ENCODE measurements around the gene MAPKAPK3.
A peak's percentile ranks its signal among the peaks of the same experiment; 100 is the strongest.
"Not testable (repeated sequence)": the region's sequence is repeated elsewhere in the genome, so short reads cannot be mapped to it uniquely, and the experiment has no call there.

MAPKAPK3 gene

GRCh38 chr3:50652709-50653108 is 35.8 kb downstream of the MAPKAPK3 start:
- peak in 1 of 2 donors; percentile 22 for DNase-seq (ENCODE audit: extremely low read depth in 1 of 2, low read depth in 1 of 2)

GRCh38 chr3:50653937-50654595 is 37.1 kb downstream of the MAPKAPK3 start:
- DNase-seq (ENCODE audit: extremely low read depth in 1 of 2, low read depth in 1 of 2) = no peak

- DNase-seq (ENCODE audit: extremely low read depth in 1 of 2, low read depth in 1 of 2) = no peak
Observed at GRCh38 chr3:50655009-50655830, 38.3 kb downstream of the MAPKAPK3 start.

- no peak for DNase-seq (ENCODE audit: extremely low read depth in 1 of 2, low read depth in 1 of 2)
Observed at GRCh38 chr3:50656417-50657195, 39.7 kb downstream of the MAPKAPK3 start.

- no peak for DNase-seq (ENCODE audit: extremely low read depth in 1 of 2, low read depth in 1 of 2)
Observed at GRCh38 chr3:50657407-50657806, 40.5 kb downstream of the MAPKAPK3 start.

- DNase-seq (ENCODE audit: extremely low read depth in 1 of 2, low read depth in 1 of 2) = no peak
Observed at GRCh38 chr3:50657816-50658215, 40.9 kb downstream of the MAPKAPK3 start.

GRCh38 chr3:50658416-50658815 is 41.5 kb downstream of the MAPKAPK3 start:
- DNase-seq (ENCODE audit: extremely low read depth in 1 of 2, low read depth in 1 of 2) = no peak

- no peak for DNase-seq (ENCODE audit: extremely low read depth in 1 of 2, low read depth in 1 of 2)
Observed at GRCh38 chr3:50658831-50659230, 41.9 kb downstream of the MAPKAPK3 start.

GRCh38 chr3:50660386-50660785 is 43.4 kb downstream of the MAPKAPK3 start:
- no peak for DNase-seq (ENCODE audit: extremely low read depth in 1 of 2, low read depth in 1 of 2)

GRCh38 chr3:50661321-50661837 is 44.4 kb downstream of the MAPKAPK3 start:
- DNase-seq (ENCODE audit: extremely low read depth in 1 of 2, low read depth in 1 of 2) = no peak

GRCh38 chr3:50662408-50662807 is 45.5 kb downstream of the MAPKAPK3 start:
- DNase-seq (ENCODE audit: extremely low read depth in 1 of 2, low read depth in 1 of 2) = no peak

- no peak for DNase-seq (ENCODE audit: extremely low read depth in 1 of 2, low read depth in 1 of 2)
Observed at GRCh38 chr3:50665081-50665840, 48.3 kb downstream of the MAPKAPK3 start.

GRCh38 chr3:50665841-50666115 is 48.8 kb downstream of the MAPKAPK3 start:
- not testable (repeated sequence) for DNase-seq (ENCODE audit: extremely low read depth in 1 of 2, low read depth in 1 of 2)

GRCh38 chr3:50666837-50667236 is 49.9 kb downstream of the MAPKAPK3 start:
- DNase-seq (ENCODE audit: extremely low read depth in 1 of 2, low read depth in 1 of 2) = no peak

- no peak for DNase-seq (ENCODE audit: extremely low read depth in 1 of 2, low read depth in 1 of 2)
Observed at GRCh38 chr3:50671331-50671730, 54.4 kb downstream of the MAPKAPK3 start.

- no peak for DNase-seq (ENCODE audit: extremely low read depth in 1 of 2, low read depth in 1 of 2)
Observed at GRCh38 chr3:50672656-50673055, 55.7 kb downstream of the MAPKAPK3 start.

GRCh38 chr3:50673931-50674330 is 57.0 kb downstream of the MAPKAPK3 start:
- no peak for DNase-seq (ENCODE audit: extremely low read depth in 1 of 2, low read depth in 1 of 2)

- DNase-seq (ENCODE audit: extremely low read depth in 1 of 2, low read depth in 1 of 2) = peak; percentile 10 to 54
Observed at GRCh38 chr3:50674349-50675178, 57.6 kb downstream of the MAPKAPK3 start, which contains the start of gene DOCK3. Gene DOCK3 (plus strand): TSS chr3:50674927. CDS start chr3:50675264, 337 bp downstream.

- DNase-seq (ENCODE audit: extremely low read depth in 1 of 2, low read depth in 1 of 2) = peak in 1 of 2 donors; percentile 43
Observed at GRCh38 chr3:50675179-50676030, 58.5 kb downstream of the MAPKAPK3 start.

Measured in activated CD8-positive, alpha-beta memory T cell treated with anti-CD3 and anti-CD28 coated beads for 1 hour (primary cell).